AG08395 (cell line): Measurements from ENCODE around the gene PARD6B.
A peak's percentile ranks its signal among the peaks of the same experiment; 100 is the strongest.

Experiments used
- DNase-seq: peaks from one replicate; pipeline ENCODE4 v3.0.0; 2012; ENCODE audit warnings: mixed read lengths, low spot score

The PARD6B gene

GRCh38 chr20:50724112-50724725, 7.2 kb upstream of the PARD6B start:
- DNase-seq = no peak

- peak; percentile 89 for DNase-seq
Measured at GRCh38 chr20:50724851-50725723, 6.3 kb upstream of the PARD6B start.

- no peak for DNase-seq
Measured at GRCh38 chr20:50725724-50726005, 5.7 kb upstream of the PARD6B start.

- no peak for DNase-seq
Measured at GRCh38 chr20:50726955-50727791, 4.2 kb upstream of the PARD6B start.

GRCh38 chr20:50727792-50728485, 3.4 kb upstream of the PARD6B start:
- DNase-seq = no peak

- no peak for DNase-seq
Measured at GRCh38 chr20:50728486-50728980, 2.8 kb upstream of the PARD6B start.

- no peak for DNase-seq
Measured at GRCh38 chr20:50728981-50729874, 2.2 kb upstream of the PARD6B start.

- peak; percentile 38 for DNase-seq
Measured at GRCh38 chr20:50729901-50730764, 1.2 kb upstream of the PARD6B start.

- no peak for DNase-seq
Measured at GRCh38 chr20:50730765-50731054, 670 bp upstream of the PARD6B start.

GRCh38 chr20:50731930-50732690, 730 bp downstream of the PARD6B start:
- no peak for DNase-seq

- no peak for DNase-seq
Measured at GRCh38 chr20:50733644-50734349, 2.4 kb downstream of the PARD6B start.

- no peak for DNase-seq
Measured at GRCh38 chr20:50734730-50735679, 3.6 kb downstream of the PARD6B start.

- no peak for DNase-seq
Measured at GRCh38 chr20:50735813-50736212, 4.4 kb downstream of the PARD6B start.

GRCh38 chr20:50737352-50737751, 6.0 kb downstream of the PARD6B start:
- no peak for DNase-seq

GRCh38 chr20:50743087-50743486, 11.7 kb downstream of the PARD6B start:
- no peak for DNase-seq

- peak; percentile 90 for DNase-seq
Measured at GRCh38 chr20:50744143-50744792, 12.9 kb downstream of the PARD6B start.

GRCh38 chr20:50745634-50746137, 14.3 kb downstream of the PARD6B start:
- no peak for DNase-seq
